Caco-2 (cell line): ENCODE measurements around the gene CHD9NB. TPM values are rescaled to one million over a fixed set of nuclear protein-coding genes. Genes with fewer than 3 reads are reported as not detected.

Source experiments
- BruUV-seq: library from RNA; stranded (reverse); fragments of 400-500 nt; replicated peaks from 2 replicates; lab custom pipeline; 2021; lab: Mats Ljungman, UMichigan
- CTCF ChIA-PET: fragments of 300-600 bp; sonication (Branson Sonifier 250); formaldehyde crosslinking; loops from one replicate; lab custom pipeline; 2022; ENCODE audit warnings: antibody characterized with exemption; lab: Charles Lee
- POLR2A ChIA-PET: fragments of 300-600 bp; sonication (Branson Sonifier 250); formaldehyde crosslinking; loops from one replicate; lab custom pipeline; 2022; ENCODE audit warnings: antibody characterized with exemption; lab: Charles Lee
- DNase-seq, 2 experiments: peaks; one replicate each; pipeline versions ENCODE4 v3.0.0 to v3.0.0-alpha.2; 2020 to 2022
- H3K27me3 ChIP-seq: replicated peaks from 2 replicates; pipeline ENCODE4 v1.6.0; 2011; ENCODE audit warnings: low read length; ENCODE audit not compliant: control insufficient read depth, insufficient read depth
- H3K36me3 ChIP-seq: 2 replicates; pipeline ENCODE4 v1.5.1; 2011; ENCODE audit warnings: low read length; ENCODE audit not compliant: control insufficient read depth, insufficient read depth
- H3K4me1 ChIP-seq: fragments of 250-450 bp; sonication (Bioruptor Pico); 2 replicates; pipeline ENCODE4 v1.5.1; 2020; ENCODE audit warnings: mild to moderate bottlenecking
- H3K4me3 ChIP-seq: 2 replicates; pipeline ENCODE4 v1.5.1; 2011; ENCODE audit warnings: low read depth, mild to moderate bottlenecking, control low read depth, low read length
- H3K9me3 ChIP-seq: fragments of 250-450 bp; sonication (Bioruptor Pico); 2 replicates; pipeline ENCODE4 v1.5.1; 2020; ENCODE audit warnings: mild to moderate bottlenecking, moderate library complexity
- H3K27ac Mint-ChIP-seq: one replicate; pipeline ENCODE4 v1.8.0; 2022; ENCODE audit warnings: mixed read lengths; ENCODE audit not compliant: unreplicated experiment
- H3K27me3 Mint-ChIP-seq: one replicate; pipeline ENCODE4 v1.8.0; 2022; ENCODE audit warnings: mixed read lengths; ENCODE audit not compliant: insufficient read depth, unreplicated experiment
- H3K36me3 Mint-ChIP-seq: one replicate; pipeline ENCODE4 v1.8.0; 2022; ENCODE audit warnings: mild to moderate bottlenecking, mixed read lengths; ENCODE audit not compliant: insufficient read depth, unreplicated experiment
- H3K4me1 Mint-ChIP-seq: one replicate; pipeline ENCODE4 v1.8.0; 2022; ENCODE audit warnings: low read depth, mixed read lengths; ENCODE audit not compliant: unreplicated experiment
- H3K4me3 Mint-ChIP-seq: one replicate; pipeline ENCODE4 v1.8.0; 2022; ENCODE audit warnings: mild to moderate bottlenecking, moderate library complexity, mixed read lengths; ENCODE audit not compliant: unreplicated experiment
- H3K9me3 Mint-ChIP-seq: one replicate; pipeline ENCODE4 v1.8.0; 2022; ENCODE audit warnings: mixed read lengths; ENCODE audit not compliant: unreplicated experiment
- CTCF ChIP-seq, 2 experiments: fragments of 200-600 bp in 1 of 2; IDR thresholded peaks; 1 replicate in 1 of 2; 2 replicates in 1 of 2; pipeline versions ENCODE4 v1.5.1 to v1.8.0; 2011 to 2022; ENCODE audit warnings: antibody characterized with exemption in 1 of 2, control low read depth in 1 of 2, inconsistent platforms in 1 of 2, low read depth in 1 of 2, low read length in 1 of 2, mild to moderate bottlenecking in 1 of 2, moderate library complexity in 1 of 2; ENCODE audit not compliant: insufficient read depth in 1 of 2, severe bottlenecking in 1 of 2, unreplicated experiment in 1 of 2
- intact Hi-C: fragments of 100-400 bp; cut with micrococcal nuclease; formaldehyde crosslinking; loops from one replicate; pipeline ENCODE4 v1.10.0; 2022; ENCODE audit not compliant: unreplicated experiment
- total RNA-seq: library from RNA; stranded (reverse); gene quantifications from 2 replicates; pipeline ENCODE4 v1.2.3, GENCODE V29; 2022

Gene CHD9NB
- total RNA-seq, 1 experiment from 2014 or later = not detected

- Histone ChIP-seq H3K27me3 (no peaks in the 10 kb centered on the region), H3K4me1 (no peaks in the 10 kb centered on the region), H3K9me3 (peaks cover 7% of the 10 kb centered on the region), H3K36me3 (no peaks in the 10 kb centered on the region), H3K4me3 (no peak overlapping the region)
- ChIA-PET CTCF (no interaction called here), POLR2A (no interaction called here)
- TF ChIP-seq CTCF (IDR thresholded peaks at IDR 0.05; ENCODE audit: insufficient read depth in 1 of 2, low read depth in 1 of 2, low read length in 1 of 2, severe bottlenecking in 1 of 2, unreplicated experiment in 1 of 2) = no peak
- Mint-ChIP-seq H3K4me3 (no peak overlapping the region), H3K27ac (no peak overlapping the region), H3K36me3 (peaks cover 6% of the 10 kb centered on the region), H3K27me3 (no peaks in the 10 kb centered on the region), H3K4me1 (no peaks in the 10 kb centered on the region), H3K9me3 (peaks cover 12% of the 10 kb centered on the region)
- intact Hi-C loops = no loop called here
- BruUV-seq = no TSS peak
- no peak for DNase-seq
These were observed 17.1 kb upstream of the CHD9NB start for GRCh38 chr16:53069772-53070171.

- H3K27me3 Mint-ChIP-seq = no peaks in the 10 kb centered on the region
- no peak overlapping the region for H3K4me3 ChIP-seq
- intact Hi-C loops = no loop called here
These were observed 15.7 kb upstream of the CHD9NB start for GRCh38 chr16:53068423-53068833.

GRCh38 chr16:53067675-53068074 is 15.0 kb upstream of the CHD9NB start:
- no peaks in the 10 kb centered on the region for H3K27me3 ChIP-seq
- Mint-ChIP-seq H3K4me3 (no peak overlapping the region), H3K36me3 (peaks cover under 1% of the 10 kb centered on the region), H3K9me3 (no peaks in the 10 kb centered on the region), H3K4me1 (no peaks in the 10 kb centered on the region), H3K27me3 (no peaks in the 10 kb centered on the region), H3K27ac (no peak overlapping the region)
- no peaks in the 10 kb centered on the region for H3K9me3 ChIP-seq
- no peaks in the 10 kb centered on the region for H3K36me3 ChIP-seq
- TF ChIP-seq CTCF (IDR thresholded peaks at IDR 0.05; ENCODE audit: insufficient read depth in 1 of 2, low read depth in 1 of 2, low read length in 1 of 2, severe bottlenecking in 1 of 2, unreplicated experiment in 1 of 2) = no peak
- ChIA-PET CTCF (no interaction called here), POLR2A (no interaction called here)
- no peaks in the 10 kb centered on the region for H3K4me1 ChIP-seq
- no peak overlapping the region for H3K4me3 ChIP-seq
- no TSS peak for BruUV-seq
- no peak for DNase-seq
- intact Hi-C loops = no loop called here

More at GRCh38 chr16:53068423-53068833, 15.7 kb upstream of the CHD9NB start:
- H3K9me3 Mint-ChIP-seq = peaks cover 5% of the 10 kb centered on the region
- ChIA-PET CTCF (no interaction called here), POLR2A (no interaction called here)
- H3K4me1 Mint-ChIP-seq = no peaks in the 10 kb centered on the region
- H3K4me3 Mint-ChIP-seq = no peak overlapping the region
- no peak for TF ChIP-seq CTCF (IDR thresholded peaks at IDR 0.05; ENCODE audit: insufficient read depth in 1 of 2, low read depth in 1 of 2, low read length in 1 of 2, severe bottlenecking in 1 of 2, unreplicated experiment in 1 of 2)
- DNase-seq = no peak
- Histone ChIP-seq H3K4me1 (no peaks in the 10 kb centered on the region), H3K9me3 (no peaks in the 10 kb centered on the region), H3K36me3 (no peaks in the 10 kb centered on the region), H3K27me3 (no peaks in the 10 kb centered on the region)
- BruUV-seq = no TSS peak
- H3K27ac Mint-ChIP-seq = no peak overlapping the region
- H3K36me3 Mint-ChIP-seq = peaks cover 6% of the 10 kb centered on the region
